GM12801 (cell line): ENCODE data around the gene PPP1R9B.

Source experiments
- TF ChIP-seq, protein P1 (sequence below): IDR thresholded peaks from one replicate; pipeline ENCODE4 v1.5.1; 2011; ENCODE audit warnings: control low read depth; ENCODE audit not compliant: insufficient read length; ENCODE audit errors: extremely low read depth

PPP1R9B gene

DNA sequence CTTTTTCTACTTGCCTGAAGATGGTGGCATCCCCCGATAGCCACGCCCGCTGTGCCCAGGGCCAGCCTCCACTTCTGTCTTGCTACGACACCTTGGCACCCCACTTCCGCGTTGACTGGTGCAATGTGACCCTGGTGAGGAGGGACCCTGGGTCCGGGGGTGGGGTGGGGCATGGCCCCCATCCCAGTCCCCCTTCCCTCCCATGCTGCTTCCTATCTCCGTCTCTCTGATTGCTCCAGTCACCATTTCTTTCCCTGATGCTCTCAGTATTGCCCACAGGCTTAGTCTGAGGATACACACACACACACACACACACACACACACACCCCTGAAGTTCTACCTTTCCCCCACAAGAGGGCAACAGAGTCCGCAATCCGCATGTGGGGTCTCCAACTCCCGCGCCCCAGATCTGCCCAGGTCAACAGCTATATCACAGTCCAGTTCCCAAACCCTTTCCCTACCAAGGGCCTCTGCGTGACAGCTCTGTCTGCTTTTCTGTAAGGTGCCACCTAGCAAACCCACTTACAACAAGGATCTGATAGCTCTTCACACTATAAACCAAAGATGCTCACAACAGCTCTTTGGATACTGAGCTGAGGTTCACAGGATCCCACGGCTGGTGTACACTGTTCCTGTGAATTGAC lies 18.8 kb upstream of the PPP1R9B start:
- TF ChIP-seq, protein P1, sequence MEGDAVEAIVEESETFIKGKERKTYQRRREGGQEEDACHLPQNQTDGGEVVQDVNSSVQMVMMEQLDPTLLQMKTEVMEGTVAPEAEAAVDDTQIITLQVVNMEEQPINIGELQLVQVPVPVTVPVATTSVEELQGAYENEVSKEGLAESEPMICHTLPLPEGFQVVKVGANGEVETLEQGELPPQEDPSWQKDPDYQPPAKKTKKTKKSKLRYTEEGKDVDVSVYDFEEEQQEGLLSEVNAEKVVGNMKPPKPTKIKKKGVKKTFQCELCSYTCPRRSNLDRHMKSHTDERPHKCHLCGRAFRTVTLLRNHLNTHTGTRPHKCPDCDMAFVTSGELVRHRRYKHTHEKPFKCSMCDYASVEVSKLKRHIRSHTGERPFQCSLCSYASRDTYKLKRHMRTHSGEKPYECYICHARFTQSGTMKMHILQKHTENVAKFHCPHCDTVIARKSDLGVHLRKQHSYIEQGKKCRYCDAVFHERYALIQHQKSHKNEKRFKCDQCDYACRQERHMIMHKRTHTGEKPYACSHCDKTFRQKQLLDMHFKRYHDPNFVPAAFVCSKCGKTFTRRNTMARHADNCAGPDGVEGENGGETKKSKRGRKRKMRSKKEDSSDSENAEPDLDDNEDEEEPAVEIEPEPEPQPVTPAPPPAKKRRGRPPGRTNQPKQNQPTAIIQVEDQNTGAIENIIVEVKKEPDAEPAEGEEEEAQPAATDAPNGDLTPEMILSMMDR: no peak

DNA sequence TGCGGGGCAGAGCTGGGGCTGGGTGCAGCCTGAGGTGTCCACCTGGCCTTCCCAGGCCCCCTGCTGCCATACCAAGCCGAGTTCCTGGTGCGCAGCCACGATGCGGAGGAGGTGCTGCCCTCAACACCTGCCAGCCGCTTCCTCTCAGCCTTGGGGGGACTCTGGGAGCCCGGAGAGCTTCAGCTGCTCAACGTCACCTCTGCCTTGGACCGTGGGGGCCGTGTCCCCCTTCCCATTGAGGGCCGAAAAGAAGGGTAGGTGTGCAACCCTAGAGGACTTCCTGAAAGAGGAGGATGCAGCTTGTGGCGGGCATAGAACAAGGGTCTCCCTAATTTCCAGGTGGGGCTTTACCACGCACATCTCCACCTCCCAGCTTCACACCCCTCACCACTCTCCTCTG lies 17.8 kb upstream of the PPP1R9B start:
- TF ChIP-seq, protein P1: no peak

DNA sequence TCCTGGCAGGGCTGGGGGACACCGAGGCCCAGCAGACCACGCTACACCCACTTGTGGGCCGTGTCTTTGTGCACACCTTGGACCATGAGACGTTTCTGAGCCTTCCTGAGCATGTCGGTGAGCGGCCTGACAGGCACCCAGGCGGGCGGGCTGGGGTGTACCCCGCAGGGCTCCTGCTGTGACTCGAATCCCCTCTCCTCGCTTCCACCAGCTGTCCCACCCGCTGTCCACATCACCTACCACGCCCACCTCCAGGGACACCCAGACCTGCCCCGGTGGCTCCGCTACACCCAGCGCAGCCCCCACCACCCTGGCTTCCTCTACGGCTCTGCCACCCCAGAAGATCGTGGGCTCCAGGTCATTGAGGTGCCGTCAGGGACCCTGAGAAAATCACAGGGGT lies 16.9 kb upstream of the PPP1R9B start:
- TF ChIP-seq, protein P1: no peak

DNA sequence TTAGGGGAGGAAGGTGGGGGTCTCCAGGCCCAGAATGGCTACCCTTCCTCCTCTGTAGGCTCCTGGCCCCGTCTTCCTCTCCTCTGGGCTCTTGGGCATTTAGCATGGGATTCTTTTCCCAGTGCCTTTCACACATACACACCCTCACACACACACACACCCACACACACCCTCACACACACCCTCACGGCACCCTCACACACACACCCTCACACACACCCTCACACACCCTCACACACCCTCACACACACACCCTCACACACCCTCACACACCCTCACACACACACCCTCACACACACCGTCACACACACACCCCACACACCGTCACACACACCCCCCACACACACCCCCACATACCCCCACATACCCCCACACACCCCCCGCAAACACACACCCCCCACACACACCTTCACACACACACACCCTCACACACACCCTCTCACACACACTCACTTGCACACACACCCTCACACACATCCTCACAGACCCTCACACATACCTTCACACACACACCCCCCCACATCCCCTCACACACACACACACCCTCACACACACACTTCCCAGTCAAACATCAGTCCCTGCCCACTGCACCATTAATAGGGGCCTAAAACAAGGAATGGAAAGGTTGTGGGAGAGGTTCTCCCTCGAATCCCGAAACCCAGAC lies 16.2 kb upstream of the PPP1R9B start:
- TF ChIP-seq, protein P1: no peak

DNA sequence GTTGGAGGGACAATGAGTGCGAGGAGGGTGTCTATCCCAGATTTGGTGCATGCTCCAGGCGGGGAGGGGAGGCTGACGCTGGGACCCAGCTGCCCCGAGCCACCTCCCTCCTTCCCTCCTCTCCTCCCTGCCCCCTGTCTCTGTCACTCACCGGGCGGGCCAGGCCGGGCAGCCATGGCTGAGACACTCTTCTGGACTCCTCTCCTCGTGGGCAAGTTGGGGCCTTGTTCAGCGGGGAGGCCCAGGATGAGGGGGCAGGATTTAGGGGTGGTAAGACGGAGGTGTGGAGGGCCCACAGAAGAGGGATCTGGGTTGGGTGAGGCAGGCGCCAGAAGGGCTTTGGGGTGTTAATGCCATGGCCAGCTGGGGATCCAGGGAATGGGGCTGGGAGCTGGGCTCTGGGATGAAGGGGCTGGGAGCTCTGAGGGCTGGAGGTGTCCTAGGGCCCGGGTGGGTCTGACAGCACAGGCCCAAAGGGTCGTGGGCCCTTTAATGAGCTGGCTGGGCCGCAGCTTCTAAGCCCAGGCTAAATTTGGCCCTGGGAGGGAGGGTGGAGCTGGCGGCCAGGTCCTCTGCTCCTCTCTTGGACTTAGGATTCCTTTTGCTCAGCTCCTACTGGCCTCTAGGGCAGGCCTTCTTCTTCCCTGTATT lies 15.5 kb upstream of the PPP1R9B start, which contains the start of gene SGCA:
Gene SGCA (plus strand): TSS at position 139 of the 651 bp plus-strand sequence. CDS start 36 bp downstream, at position 175.
- TF ChIP-seq, protein P1: no peak

DNA sequence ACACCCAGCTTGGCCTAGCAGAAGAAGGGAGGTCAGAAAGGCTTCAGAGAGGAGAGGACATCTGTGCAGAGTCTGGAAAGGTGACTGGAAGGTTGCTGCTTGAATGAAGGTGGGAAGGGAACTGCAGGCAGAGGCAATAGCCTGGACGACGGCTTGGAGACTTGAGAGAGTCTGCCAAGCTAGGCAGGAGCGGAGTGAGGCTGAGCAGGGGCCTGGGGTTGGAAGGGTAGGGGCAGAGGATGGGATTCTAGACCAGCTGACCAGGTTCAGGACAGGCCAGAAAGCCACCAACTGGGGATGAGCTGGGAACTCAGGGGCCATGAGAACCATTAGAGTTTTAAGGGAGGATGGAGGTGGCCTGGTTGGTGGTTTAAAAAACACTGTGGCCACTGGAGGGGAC lies 15.0 kb upstream of the PPP1R9B start:
- TF ChIP-seq, protein P1: no peak

DNA sequence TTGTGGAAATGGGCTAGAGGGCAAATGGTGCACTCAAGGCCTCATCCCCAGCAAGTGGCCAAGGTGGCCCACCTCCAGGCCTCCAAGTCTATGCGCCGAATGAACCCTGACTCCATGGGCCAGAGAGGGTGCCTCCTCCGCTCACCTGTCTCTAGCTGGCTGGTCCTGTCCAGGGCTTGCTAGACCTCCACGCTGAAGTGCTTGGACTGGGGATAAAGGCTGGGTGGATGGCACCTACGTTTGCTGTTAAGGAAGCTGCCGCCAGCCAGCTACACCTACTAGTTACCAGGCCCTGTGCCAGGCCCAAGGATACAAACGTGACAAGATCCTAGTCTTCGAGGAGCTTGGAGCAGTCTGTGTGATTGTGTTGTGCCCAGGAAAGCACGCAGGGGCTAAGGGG lies 14.6 kb upstream of the PPP1R9B start:
- TF ChIP-seq, protein P1: no peak
